Hematopoietic multipotent progenitor cell treated with erythropoietin and hydrocortisone succinate and interleukin-3 and kit ligand, for 4 days (in vitro differentiated cells): ENCODE measurements around the gene FAF2.
"Not testable (repeated sequence)": the region's sequence is repeated elsewhere in the genome, so short reads cannot be mapped to it uniquely, and the experiment has no call there.

Source experiments
- DNase-seq: peaks from one replicate; pipeline ENCODE4 v3.0.0-alpha.2; 2015

FAF2 gene

GRCh38 chr5:176463113-176463764, 15.1 kb downstream of the FAF2 start:
- no peak for DNase-seq

DNA sequence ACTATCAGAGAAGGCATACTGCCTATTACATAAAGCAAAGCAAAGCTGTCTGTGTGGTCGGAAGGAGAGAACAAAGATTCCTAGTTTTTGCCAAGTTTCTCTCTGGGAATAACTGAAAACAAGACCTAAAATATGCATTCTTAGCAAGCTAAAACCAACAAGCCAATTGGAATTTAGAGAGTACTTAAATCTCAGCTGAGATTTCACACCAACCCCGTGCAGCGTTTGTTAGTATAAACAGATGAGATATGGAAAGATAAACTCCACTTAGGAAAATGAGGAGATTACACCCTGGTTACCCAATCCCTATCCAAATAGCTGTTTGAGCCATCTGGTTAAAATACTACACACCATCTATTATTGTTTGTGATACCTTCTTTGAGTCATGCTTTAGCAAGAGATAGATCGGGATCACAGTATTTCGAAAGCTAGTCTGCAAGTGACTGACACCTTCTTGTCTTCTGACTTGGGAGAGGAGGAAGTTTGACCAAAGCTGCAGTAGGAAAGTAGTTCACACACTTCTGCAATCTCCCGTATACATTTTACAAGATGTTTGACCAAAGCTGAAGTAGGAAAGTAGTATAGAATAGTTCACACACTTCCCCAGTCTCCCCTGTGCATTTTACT, 18.2 kb downstream of the FAF2 start:
- peak; percentile 62 for DNase-seq

DNA sequence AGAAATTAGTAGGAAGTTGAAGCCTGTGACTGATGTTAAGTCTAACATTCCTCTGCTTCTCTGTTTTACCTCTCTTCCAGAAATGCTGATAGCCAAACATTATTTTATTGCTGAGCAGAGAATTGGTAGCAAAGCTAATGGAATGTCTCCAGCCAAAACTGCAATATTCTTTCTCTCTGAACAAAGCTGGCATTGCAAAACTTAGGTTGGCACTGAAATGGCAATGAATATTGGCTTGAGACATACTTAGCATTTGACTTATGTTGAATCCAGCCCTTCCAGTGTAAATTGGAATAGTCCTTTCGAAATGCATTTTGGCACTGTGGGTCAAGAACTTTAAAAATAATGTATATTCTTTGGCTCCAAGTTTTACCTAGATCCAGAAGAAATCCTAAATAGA, 21.1 kb downstream of the FAF2 start:
- no peak for DNase-seq

DNA sequence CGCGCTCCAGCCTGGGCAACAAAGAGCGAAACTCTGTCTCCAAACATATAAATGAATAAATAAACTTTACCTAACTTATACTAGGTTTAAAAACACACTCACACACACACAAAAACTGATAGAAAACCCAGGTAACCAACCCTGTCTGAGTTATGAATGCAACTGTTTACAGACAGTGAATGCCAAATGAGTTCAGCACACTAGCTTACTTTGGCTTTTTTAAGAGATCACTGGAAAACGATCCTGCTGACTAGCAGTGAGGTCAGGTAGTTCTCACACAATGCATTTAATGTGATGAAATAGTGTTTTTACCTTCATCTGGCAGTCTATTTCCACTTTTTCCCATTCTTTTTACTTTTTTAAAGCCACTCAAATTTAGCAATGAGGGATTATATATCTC, 22.4 kb downstream of the FAF2 start:
- no peak for DNase-seq

DNA sequence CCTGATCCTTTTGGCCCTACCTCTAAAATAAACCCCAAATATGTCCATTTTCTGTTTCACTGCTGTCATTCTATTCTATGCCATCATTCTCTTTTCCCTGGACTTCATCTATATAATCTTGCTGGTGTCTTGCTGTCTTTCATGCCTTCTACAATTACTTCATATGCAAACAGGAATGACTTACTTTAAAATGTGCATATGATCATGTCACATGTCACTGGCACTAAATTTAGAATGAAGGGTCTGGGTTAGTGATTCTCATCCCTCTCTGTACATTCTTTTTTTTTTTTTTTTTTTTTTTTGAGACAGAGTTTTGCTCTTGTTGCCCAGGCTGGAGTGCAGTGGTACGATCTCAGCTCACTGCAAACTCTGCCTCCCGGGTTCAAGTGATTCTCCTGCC, 22.9 kb downstream of the FAF2 start:
- DNase-seq: no peak

GRCh38 chr5:176473335-176474006, 25.3 kb downstream of the FAF2 start:
- DNase-seq: no peak

- no peak for DNase-seq
These were observed 26.3 kb downstream of the FAF2 start for GRCh38 chr5:176474476-176474875.

DNA sequence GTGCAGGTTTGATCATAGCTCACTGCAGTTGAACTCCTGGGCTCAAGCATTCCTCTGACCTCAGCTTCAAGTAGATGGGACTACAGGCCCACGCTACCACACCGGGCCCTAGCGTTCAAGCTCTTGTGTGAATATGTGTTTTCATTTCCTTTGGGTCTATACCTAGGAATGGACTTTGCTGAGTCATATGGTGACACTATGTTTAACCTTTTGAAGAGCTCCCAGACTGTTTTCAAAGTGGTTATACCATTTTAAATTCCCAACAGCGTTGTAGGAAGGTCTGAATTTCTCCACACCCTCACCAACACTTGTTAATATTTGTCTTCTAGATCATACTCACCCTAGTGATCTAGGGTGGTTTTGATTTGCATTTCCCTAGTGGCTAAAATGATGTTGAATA, 33.5 kb downstream of the FAF2 start:
- DNase-seq: no peak

DNA sequence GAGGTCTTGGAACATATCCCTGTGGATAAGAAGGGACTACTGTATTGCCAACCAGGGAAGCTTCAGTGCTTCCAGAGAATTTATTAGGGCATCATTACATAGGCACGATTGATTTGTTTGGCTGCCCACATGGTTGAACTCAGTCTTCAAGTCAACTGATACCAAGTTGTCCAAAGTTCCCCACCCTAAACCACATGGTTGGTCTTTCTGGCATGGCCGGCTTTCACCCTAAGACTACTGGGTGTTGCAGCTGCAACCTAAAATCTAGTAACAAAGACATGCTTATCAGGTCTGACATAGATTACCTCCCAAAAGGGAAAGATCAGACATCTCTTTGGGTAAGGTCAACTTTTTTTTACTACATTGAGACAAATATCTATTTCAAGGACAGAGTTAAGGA, 37.0 kb downstream of the FAF2 start:
- peak; percentile 56 for DNase-seq

GRCh38 chr5:176486189-176486757, 38.1 kb downstream of the FAF2 start:
- DNase-seq: no peak

DNA sequence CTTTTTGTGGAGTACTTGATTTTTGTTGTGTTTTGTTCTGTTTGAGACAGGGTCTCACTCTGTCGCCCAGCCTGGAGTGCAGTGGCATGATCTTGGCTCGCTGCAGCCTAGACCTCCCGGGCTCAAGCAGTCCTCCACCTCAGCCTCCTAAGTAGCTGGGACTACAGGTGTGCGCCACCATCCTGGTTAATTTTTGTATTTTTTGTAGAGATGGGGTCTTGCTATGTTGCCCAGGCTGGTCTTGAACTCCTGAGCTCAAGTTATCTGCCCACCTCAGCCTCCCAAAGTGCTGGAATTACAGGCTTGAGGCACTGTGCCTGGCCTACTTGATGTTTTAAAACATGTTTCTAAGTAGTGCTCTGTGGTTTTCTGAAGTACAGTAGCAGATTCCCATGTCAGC, 39.0 kb downstream of the FAF2 start:
- DNase-seq: not testable (repeated sequence)

DNA sequence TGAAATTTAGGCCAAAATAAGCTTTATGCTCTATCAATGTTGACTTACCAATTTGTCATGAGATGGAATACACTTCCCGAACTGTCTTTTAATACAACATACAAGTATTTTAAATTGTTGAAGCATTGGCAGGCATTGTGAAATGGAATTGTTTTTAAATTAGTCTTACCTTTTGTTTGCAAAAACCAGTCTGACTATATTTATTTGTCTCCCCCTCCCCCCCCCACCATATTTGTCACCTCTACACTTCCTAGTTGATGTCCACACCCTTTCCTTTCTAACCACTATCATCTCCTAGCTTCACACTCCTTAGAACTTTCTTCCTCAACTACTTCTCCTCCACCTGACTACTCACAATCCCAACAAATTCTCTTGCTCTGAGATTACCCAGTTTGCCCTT, 40.9 kb downstream of the FAF2 start:
- DNase-seq: no peak

- DNase-seq: no peak
These were observed 42.1 kb downstream of the FAF2 start for GRCh38 chr5:176490301-176490700.

DNA sequence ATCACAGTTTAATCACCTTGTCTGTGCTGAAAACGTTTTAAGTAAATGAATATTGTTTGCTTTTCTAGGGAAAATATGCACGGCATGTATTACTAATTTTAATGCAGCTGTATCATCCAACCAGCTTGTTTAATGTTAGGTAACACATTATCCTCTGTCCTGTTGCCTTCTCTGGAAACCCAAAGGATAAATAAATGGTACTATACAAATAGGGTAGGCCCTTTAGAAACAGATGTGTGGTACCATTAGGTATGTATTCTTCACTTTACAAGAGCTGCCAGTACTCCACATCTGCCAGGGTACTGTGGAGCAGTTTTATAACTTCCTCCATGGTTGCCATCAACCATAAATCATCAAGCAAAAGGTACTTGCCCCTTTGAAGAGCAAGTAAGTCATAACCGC, 42.9 kb downstream of the FAF2 start:
- peak; percentile 25 for DNase-seq

DNA sequence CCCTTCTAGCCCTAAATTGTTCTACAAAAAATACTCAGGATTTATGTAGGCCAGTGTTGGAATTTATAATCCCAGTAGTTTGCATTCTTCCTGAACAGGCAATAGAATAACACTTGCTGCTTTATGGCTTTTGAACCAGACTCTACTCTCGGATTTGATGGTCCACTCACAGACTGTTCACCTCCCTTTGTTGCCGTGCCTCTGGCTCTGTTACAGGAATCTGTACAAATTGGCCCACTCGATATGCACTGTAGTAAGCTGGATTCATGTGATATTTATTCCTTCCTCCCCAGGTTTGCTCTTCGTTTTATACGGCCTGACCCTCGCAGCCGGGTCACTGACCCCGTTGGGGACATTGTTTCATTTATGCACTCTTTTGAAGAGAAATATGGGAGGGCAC, 43.7 kb downstream of the FAF2 start:
- no peak for DNase-seq

- DNase-seq: no peak
These were observed 44.2 kb downstream of the FAF2 start for GRCh38 chr5:176492431-176492830.

DNA sequence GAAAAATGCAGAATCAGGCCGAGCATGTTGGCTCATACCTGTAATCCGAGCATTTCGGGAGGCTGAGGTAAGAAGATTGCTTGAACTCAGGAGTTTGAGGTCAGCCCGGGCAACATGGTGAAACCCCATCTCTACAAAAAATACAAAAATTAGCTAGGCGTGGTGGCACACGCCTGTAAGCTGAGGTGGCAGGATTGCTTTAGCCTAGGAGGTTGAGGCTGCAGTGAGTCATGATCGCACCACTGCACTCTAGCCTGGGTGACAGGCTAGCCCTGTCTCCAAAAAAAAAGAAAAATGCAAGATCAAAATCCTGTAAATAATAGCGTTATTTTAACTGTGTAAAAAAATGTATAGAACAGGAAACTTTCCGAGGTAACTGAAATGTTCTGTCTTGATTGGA, 49.7 kb downstream of the FAF2 start:
- no peak for DNase-seq

DNA sequence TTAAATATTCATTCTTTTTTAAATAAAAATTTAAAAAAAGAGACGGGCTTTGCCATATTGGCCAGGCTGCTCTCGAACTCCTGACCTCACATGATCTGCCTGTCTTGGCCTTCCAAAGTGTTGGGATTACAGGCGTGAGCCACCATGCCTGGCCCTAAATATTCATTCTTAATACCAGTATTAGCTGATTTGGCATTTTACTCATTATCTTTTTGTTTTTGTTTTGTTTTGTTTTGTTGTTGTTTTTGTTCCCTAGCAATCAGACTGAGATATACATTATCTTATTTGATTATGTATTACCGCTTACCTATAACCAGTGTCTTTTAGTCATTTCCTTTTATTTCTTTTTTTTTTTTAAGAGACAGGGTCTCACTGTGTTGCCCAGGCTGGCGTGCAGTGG, 51.1 kb downstream of the FAF2 start:
- no peak for DNase-seq

GRCh38 chr5:176500511-176500910, 52.3 kb downstream of the FAF2 start:
- no peak for DNase-seq

DNA sequence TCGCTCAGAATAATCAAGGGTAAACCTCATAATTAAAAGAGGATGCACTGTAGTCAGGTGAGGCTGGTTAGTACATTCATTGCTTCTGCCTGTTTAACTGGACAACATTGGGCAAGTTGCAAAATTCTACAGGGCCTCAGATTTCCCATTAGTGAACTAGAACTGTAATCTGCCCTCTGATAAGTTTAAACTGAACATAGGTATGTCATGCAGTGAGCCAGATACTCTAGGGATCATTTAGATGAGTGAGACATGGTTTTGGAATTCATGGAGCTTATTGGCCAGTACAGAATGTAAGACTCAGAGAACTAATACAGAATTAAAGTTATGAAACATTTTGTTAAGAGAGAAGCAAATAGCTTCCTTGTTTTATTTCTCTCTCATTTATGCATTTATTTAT, 53.1 kb downstream of the FAF2 start:
- no peak for DNase-seq

DNA sequence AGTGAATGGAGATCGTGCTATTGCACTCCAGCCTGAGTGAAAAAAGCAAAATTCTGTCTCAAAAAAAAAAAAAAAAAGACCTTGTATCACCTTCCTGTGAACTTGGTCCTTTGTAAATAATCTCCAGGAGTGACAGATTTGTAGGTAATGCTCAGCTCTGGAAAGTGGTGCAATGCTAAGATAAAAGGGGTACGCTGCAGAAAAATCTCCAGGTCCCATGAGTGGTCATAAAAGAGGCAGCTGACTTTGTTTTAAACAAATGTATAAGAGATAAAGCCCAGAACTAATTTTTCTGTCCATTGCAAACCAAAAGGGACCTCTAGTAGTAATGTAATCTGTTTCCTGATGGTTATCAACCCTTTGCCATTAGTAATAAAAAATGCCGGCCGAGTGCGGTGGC, 55.3 kb downstream of the FAF2 start:
- DNase-seq: no peak

GRCh38 chr5:176507911-176508310, 59.7 kb downstream of the FAF2 start:
- DNase-seq: no peak

- DNase-seq: no peak
These were observed 60.4 kb downstream of the FAF2 start for GRCh38 chr5:176508603-176509002.

DNA sequence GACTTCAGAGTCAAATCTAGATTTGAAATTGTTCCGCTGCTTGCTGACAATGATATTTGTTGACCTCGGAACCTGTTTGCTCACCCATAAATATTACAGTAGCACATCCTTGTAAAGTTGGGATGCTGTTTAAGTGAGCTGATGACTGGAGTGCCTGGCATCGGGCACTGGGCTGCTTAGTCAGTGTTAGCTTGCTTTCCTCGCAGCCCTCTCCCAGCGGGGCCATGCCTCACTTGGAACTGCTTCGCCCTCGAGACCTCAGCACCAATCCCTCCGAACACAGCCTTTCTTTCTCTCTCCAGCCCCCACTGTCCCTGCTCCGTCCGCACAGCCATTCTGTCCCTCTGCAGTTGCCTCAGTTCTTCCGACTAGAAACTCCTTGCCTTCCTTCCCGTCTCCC, 65.6 kb downstream of the FAF2 start:
- no peak for DNase-seq
